H1 (cell line): ENCODE measurements around the gene CFAP97. TPM values are rescaled to one million over a fixed set of nuclear protein-coding genes. Genes with fewer than 3 reads are reported as not detected.
A peak's percentile ranks its signal among the peaks of the same experiment; 100 is the strongest.

ENCODE experiments used
- ASH2L ChIP-seq: fragments of 200-600, 300-600 bp; sonication (generic); IDR thresholded peaks from one replicate; pipeline ENCODE4 v1.7.1; 2017; ENCODE audit warnings: low read length
- CBX5 ChIP-seq: fragments of 300-800, 300-1000 bp; sonication (generic); IDR thresholded peaks from 2 replicates; pipeline ENCODE4 v1.7.1; 2016; ENCODE audit warnings: antibody characterized with exemption, low read length, low read depth
- GTF2F1 ChIP-seq: IDR thresholded peaks from 2 replicates; pipeline ENCODE4 v1.6.1; 2012; ENCODE audit warnings: low read depth, low read length, improper control_type of control experiment, borderline replicate concordance
- HDAC2 ChIP-seq, 2 experiments: fragments of 300-600 bp in 1 of 2; sonication (generic) in 1 of 2; IDR thresholded peaks; 2 replicates each; pipeline ENCODE4 v1.6.1; 2011 to 2012; ENCODE audit warnings: low read depth in 2 of 2, low read length in 2 of 2, mild to moderate bottlenecking in 2 of 2, moderate library complexity in 2 of 2, borderline replicate concordance in 1 of 2, inconsistent platforms in 1 of 2
- NANOG ChIP-seq: IDR thresholded peaks from 2 replicates; pipeline ENCODE4 v1.6.1; 2011; ENCODE audit warnings: low read length, low read depth, mild to moderate bottlenecking, inconsistent platforms; ENCODE audit not compliant: insufficient read depth, poor library complexity, severe bottlenecking
- POLR2AphosphoS5 ChIP-seq: IDR thresholded peaks from 2 replicates; pipeline ENCODE4 v1.6.1; 2011; ENCODE audit warnings: low read depth, low read length
- POU5F1 ChIP-seq: IDR thresholded peaks from 2 replicates; pipeline ENCODE4 v1.6.1; 2011; ENCODE audit warnings: low read depth, mild to moderate bottlenecking, low read length, moderate library complexity
- RBBP5 ChIP-seq: IDR thresholded peaks from 2 replicates; pipeline ENCODE4 v1.7.1; 2012; ENCODE audit warnings: low read depth, mild to moderate bottlenecking, inconsistent platforms, low read length, moderate library complexity, borderline replicate concordance
- RXRA ChIP-seq: IDR thresholded peaks from 2 replicates; pipeline ENCODE4 v1.6.1; 2011; ENCODE audit warnings: low read depth, mild to moderate bottlenecking, low read length, moderate library complexity; ENCODE audit not compliant: insufficient read depth
- SIN3A ChIP-seq, 2 experiments: IDR thresholded peaks in 1 of 2; conservative IDR thresholded peaks in 1 of 2; 2 replicates each; pipeline ENCODE4 v1.6.1; 2011 to 2012; ENCODE audit warnings: low read length in 2 of 2, improper control_type of control experiment in 1 of 2, low read depth in 1 of 2, mild to moderate bottlenecking in 1 of 2
- SIRT6 ChIP-seq: IDR thresholded peaks from one replicate; pipeline ENCODE4 v1.7.1; 2012; ENCODE audit warnings: low read length, inconsistent platforms
- SIX5 ChIP-seq: IDR thresholded peaks from 2 replicates; pipeline ENCODE4 v1.6.1; 2011; ENCODE audit warnings: mild to moderate bottlenecking, low read depth, low read length
- SP2 ChIP-seq: IDR thresholded peaks from 2 replicates; pipeline ENCODE4 v1.6.1; 2012; ENCODE audit warnings: mild to moderate bottlenecking, low read length, inconsistent platforms
- SUZ12 ChIP-seq: fragments of 200-600 bp; sonication (generic); IDR thresholded peaks from 2 replicates; pipeline ENCODE4 v1.6.1; 2012; ENCODE audit warnings: mild to moderate bottlenecking, inconsistent platforms, low read length, moderate library complexity, mixed read lengths
- TAF7 ChIP-seq: optimal IDR thresholded peaks from 2 replicates; pipeline ENCODE3; 2011; ENCODE audit warnings: low read depth, mild to moderate bottlenecking, inconsistent platforms, low read length, moderate library complexity, borderline replicate concordance
- TEAD4 ChIP-seq: IDR thresholded peaks from 2 replicates; pipeline ENCODE4 v1.6.1; 2012; ENCODE audit warnings: low read depth, low read length, inconsistent platforms, mixed read lengths
- ZNF274 ChIP-seq: IDR thresholded peaks from 2 replicates; pipeline ENCODE4 v1.7.0; 2012; ENCODE audit warnings: low read length, borderline replicate concordance; ENCODE audit errors: extremely low read depth
- polyA plus RNA-seq, 7 experiments: library from polyadenylated mRNA; depleted of rRNA in 3 of 7; stranded (reverse) in 5 of 7; unstranded in 2 of 7; fragments of >200 nt in 5 of 7; fragments of 200-250 nt in 2 of 7; gene quantifications; 1 replicate in 5 of 7; 2 replicates in 1 of 7; 4 replicates in 1 of 7; pipeline versions ENCODE4 v1.2.1 to v1.2.3, GENCODE V29; 2011 to 2013; ENCODE audit warnings: missing spikeins in 2 of 7, mixed read lengths in 2 of 7
- total RNA-seq: library from RNA; stranded (reverse); fragmentation: NEBNext Ultra II Directional; extraction: Animal tissue kit (Norgen Biotek cat#: 25700); gene quantifications from 2 replicates; pipeline ENCODE4 v1.2.1, GENCODE V29; 2021
- TF ChIP-seq, protein P1 (sequence below), 3 experiments: IDR thresholded peaks; 1 replicate in 2 of 3; 2 replicates in 1 of 3; pipeline versions ENCODE4 v1.5.1 to v1.6.1; 2011; ENCODE audit warnings: low read length in 3 of 3, mild to moderate bottlenecking in 3 of 3, inconsistent platforms in 2 of 3, low read depth in 1 of 3, moderate library complexity in 1 of 3; ENCODE audit not compliant: insufficient read depth in 1 of 3; ENCODE audit errors: control extremely low read depth in 1 of 3
- TF ChIP-seq, protein P2 (sequence below): IDR thresholded peaks from 2 replicates; pipeline ENCODE4 v1.6.1; 2012; ENCODE audit warnings: inconsistent platforms

CFAP97 gene
- total and polyA plus RNA-seq, 2 of the 8 experiments (the other 6 are each of a cell fraction or from before 2014, with no cell fraction given), result 9.2 to 40.4 TPM

DNA sequence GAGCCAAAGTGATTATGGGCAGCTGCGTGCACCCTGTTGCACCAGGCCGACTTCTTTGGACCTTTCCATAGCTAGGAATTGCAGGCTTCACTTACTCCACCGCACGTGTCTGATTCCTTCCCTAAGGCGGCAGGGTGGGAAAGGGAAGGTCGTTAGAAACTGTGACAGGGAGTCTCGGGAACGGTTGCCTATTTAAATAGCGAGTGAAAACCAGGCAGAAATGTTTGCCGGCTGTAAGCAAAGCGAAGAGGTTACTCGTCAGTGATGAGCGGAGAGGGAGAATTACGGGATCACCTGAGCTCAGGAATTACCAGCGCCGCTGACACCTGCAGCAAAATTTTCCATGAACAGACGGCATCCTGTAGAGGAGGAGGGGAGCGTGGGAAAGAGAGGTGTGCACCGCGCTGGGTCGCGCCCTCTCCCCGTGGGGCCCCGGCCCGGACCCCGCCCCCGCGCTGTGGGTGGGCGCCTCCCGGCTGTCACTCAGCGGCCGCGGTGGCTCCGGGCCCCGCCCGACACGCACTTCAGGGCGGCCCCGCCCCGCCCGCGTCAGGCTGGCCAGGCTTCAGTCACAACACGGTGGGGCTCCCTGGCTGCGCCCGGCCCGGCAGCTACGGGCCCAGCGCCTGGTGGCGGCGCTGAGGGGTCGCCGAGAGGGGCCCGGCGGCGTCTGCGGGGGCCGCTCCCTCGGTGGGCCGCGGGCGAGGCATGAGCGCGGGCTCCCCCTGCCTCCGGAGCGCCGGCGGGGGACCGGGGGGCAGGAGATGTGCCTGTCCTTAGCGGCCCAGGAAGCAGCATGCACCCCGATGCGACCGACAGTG is 5.4 kb upstream of the CFAP97 start, which contains the start of gene SNX25 (continued):
- TF ChIP-seq, protein P1, sequence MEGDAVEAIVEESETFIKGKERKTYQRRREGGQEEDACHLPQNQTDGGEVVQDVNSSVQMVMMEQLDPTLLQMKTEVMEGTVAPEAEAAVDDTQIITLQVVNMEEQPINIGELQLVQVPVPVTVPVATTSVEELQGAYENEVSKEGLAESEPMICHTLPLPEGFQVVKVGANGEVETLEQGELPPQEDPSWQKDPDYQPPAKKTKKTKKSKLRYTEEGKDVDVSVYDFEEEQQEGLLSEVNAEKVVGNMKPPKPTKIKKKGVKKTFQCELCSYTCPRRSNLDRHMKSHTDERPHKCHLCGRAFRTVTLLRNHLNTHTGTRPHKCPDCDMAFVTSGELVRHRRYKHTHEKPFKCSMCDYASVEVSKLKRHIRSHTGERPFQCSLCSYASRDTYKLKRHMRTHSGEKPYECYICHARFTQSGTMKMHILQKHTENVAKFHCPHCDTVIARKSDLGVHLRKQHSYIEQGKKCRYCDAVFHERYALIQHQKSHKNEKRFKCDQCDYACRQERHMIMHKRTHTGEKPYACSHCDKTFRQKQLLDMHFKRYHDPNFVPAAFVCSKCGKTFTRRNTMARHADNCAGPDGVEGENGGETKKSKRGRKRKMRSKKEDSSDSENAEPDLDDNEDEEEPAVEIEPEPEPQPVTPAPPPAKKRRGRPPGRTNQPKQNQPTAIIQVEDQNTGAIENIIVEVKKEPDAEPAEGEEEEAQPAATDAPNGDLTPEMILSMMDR (IDR thresholded peaks at IDR 0.05; ENCODE audit: control extremely low read depth in 1 of 3, insufficient read depth in 1 of 3, low read depth in 1 of 3, low read length in 3 of 3), result peak in 1 of 3 experiments; percentile 17; a peak in 1 of 4 replicates
- no peak for TF ChIP-seq RXRA
- no peak for TF ChIP-seq ZNF274
- no peak for TF ChIP-seq TAF7
- TF ChIP-seq POLR2AphosphoS5, result no peak
- TF ChIP-seq, protein P2, sequence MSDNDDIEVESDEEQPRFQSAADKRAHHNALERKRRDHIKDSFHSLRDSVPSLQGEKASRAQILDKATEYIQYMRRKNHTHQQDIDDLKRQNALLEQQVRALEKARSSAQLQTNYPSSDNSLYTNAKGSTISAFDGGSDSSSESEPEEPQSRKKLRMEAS, result peak; percentile 76
- TF ChIP-seq SIRT6, result no peak
- TF ChIP-seq RBBP5, result 0 out of 2 replicates have a peak, but pooled peaks have one; percentile 62
- no peak for TF ChIP-seq CBX5
- TF ChIP-seq ASH2L, result peak; percentile 59
- peak; percentile 22 for TF ChIP-seq NANOG
- no peak for TF ChIP-seq POU5F1
- TF ChIP-seq SIN3A (conservative IDR thresholded peaks at IDR 0.05 in 1 of 2, IDR thresholded peaks at IDR 0.05 in 1 of 2; ENCODE audit: low read depth in 1 of 2, low read length in 2 of 2), result peak in 1 of 2 experiments; percentile 26; a peak in 1 of 4 replicates
- no peak for TF ChIP-seq TEAD4
- 0 out of 4 replicates have a peak, but pooled peaks have one; percentile 18 to 29 for TF ChIP-seq HDAC2 (IDR thresholded peaks at IDR 0.05; ENCODE audit: borderline replicate concordance in 1 of 2, low read depth in 2 of 2, low read length in 2 of 2)
- TF ChIP-seq GTF2F1, result no peak
- TF ChIP-seq SUZ12, result 0 out of 2 replicates have a peak, but pooled peaks have one; percentile 10
- no peak for TF ChIP-seq SP2
- TF ChIP-seq SIX5, result no peak
- TF ChIP-seq, all 59 proteins: peak for 16
